T47D (cell line): ENCODE data around the gene ERC2.
"Not testable (repeated sequence)": the region's sequence is repeated elsewhere in the genome, so short reads cannot be mapped to it uniquely, and the experiment has no call there.

Experiments used
- DNase-seq, 2 experiments: peaks; one replicate each; pipeline versions ENCODE4 v3.0.0 to v3.0.0-alpha.2; 2011 to 2012; ENCODE audit warnings: low read depth in 1 of 2, low spot score in 1 of 2
- JUND ChIP-seq: IDR thresholded peaks from 2 replicates; pipeline ENCODE4 v1.6.1; 2012; ENCODE audit warnings: low read depth
- in situ Hi-C: cut with HindIII; loops from 2 replicates; pipeline ENCODE4 v1.10.0; 2016; ENCODE audit warnings: low sequenced_read_pairs, low pct_unique_long_range_greater_than_20kb

Gene ERC2

DNA sequence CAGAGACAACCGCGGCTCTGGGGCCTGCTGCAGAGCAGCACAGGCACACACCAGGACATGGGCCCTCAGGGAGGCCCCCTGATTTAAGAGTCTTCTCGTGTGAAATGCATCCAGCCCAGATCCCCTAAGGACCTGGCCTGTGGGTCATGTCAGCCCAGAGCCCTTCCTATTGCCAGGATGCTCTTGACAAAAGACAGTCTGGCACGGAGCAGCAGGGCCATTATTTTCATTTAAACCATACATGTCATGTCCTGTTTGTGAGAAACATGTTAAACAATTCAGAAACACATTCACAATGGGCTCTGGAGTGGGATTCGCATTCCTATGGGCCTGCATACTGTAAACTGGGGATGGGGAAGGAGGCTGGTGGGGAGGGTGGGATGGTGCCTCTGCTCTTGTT lies 613.8 kb downstream of the ERC2 start:
- in situ Hi-C loops, result no loop called here
- no peak for TF ChIP-seq JUND
- no peak for DNase-seq

DNA sequence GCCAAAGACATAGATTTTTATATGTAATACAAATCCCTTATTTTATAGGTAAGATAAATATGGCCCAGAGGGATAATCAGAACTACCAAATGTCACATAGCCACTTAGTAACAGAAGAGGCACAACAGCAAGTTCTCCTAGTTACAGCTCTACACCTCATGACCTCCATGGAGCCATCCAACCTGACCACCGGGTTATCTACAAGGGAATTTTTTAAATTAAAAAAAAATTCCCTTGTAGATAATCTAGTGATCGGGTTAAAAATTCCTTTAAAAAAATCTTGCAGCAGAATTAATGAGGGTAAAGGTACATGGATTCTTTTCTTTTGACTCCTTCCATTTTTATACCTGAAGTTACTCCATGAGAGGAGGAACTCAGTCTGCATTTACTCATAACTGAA lies 615.9 kb downstream of the ERC2 start:
- no peak for TF ChIP-seq JUND
- no peak for DNase-seq

DNA sequence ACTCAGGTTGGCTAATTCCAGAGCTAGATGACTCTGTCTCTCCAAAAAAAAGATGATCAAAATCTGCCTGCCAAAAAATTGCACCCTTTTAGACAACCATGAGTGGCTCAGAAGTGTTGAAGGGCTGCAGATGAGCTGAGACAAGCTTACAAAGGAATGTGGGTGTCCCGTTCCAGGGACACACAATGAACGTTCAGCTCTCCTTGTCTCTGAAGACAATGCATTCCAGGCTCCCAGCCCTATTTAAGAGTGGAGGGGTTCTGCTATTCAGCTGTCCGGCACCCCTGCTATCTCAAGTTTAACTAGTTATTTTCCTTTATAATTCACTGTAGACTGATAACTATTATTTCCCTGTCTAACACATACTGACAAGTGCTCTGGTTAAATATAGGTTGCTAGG lies 626.1 kb downstream of the ERC2 start:
- DNase-seq, result no peak
- in situ Hi-C loops, result no loop called here
- no peak for TF ChIP-seq JUND

More for the DNA sequence above, 615.9 kb downstream of the ERC2 start:
- in situ Hi-C loops, result no loop called here

DNA sequence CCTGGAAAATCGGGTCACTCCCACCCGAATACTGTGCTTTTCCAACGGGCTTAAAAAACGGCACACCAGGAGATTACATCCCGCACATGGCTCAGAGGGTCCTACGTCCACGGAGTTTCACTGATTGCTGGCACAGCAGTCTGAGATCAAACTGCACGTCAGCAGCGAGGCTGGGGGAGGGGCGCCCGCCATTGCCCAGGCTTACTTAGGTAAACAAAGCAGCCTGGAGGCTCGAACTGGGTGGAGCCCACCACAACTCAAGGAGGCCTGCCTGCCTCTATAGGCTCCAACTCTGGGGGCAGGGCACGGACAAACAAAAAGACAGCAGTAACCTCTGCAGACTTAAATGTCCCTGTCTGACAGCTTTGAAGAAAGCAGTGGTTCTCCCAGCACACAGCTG lies 636.4 kb downstream of the ERC2 start:
- in situ Hi-C loops, DNase-seq: not testable (repeated sequence)

DNA sequence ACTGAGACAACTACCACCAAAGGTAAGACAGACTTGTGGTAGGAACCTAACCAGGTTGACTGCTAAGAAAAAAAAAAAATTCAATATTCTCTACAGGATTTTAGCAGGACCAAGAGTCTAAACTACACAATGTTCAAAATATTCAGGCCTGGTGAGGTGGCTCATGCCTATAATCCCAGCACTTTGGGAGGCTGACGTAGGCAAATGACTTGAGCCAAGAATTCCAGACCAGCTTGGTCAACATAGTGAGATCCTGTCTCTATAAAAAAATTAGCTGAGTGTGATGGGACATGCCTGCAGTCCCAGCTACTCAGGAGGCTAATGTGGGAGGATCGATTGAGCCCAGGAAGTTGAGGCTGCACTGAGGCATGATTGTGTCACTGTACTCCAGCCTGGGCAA lies 639.6 kb downstream of the ERC2 start:
- TF ChIP-seq JUND, result no peak
- in situ Hi-C loops, result no loop called here
- peak in 1 of 2 experiments; percentile 24 for DNase-seq

DNA sequence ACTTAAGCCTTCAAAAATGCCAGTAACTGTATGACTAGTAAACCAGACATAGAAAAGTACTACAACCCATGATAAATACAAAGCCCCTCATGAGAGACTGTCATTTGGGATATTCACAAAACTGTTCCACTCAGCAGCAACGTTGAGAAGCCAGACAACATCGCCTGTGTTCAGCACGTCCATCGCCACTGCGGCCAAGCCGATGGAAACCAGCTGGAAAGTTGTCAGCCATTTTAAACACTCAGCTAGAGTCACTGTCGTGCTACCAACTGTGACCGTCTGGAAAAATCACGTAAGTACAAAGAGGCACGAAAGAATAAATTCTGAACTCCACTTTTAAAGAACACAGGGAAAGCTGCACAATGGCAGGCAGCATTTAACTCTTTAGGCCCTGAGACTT lies 640.5 kb downstream of the ERC2 start:
- no peak for TF ChIP-seq JUND
- in situ Hi-C loops, result no loop called here

DNA sequence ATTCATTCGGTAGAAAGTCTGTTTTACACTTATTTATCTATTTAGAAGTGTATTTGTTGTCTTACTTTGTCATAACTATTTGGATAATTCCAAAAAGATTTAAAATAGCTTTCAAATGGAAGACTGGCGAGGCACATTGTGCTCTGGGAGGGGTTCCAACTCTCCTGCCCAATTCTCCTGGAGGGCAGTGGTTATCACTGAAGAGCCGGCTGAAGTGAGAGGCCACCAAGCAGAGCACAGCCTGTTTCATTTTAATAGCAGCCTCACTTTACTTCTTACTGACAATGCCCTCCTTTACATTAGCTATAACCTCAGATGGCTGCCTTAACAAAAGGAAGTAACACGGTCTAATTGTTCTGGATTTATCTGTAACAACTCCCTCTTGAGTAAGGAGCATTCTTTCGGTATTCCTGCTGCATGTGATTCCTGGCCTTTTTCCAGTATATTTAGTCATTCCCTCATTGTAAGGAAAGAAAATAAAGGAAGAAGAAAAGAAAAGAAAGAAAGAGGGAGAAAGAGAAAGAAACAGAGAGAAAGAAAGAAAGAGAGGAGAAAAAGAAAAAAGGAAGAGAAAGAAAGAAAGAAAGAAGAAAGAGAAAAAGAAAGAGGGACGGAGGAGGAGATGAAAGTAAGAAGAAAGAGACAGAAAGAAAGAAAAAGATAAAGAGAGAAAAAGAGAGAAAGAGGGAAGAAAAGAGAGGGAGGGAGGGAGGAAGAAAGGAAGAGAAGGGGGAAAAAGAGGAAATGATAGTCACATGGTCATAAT lies 641.4 kb downstream of the ERC2 start:
- DNase-seq, result no peak
- no peak for TF ChIP-seq JUND
- in situ Hi-C loops, result no loop called here

More for the DNA sequence above, 640.5 kb downstream of the ERC2 start:
- DNase-seq, result no peak

DNA sequence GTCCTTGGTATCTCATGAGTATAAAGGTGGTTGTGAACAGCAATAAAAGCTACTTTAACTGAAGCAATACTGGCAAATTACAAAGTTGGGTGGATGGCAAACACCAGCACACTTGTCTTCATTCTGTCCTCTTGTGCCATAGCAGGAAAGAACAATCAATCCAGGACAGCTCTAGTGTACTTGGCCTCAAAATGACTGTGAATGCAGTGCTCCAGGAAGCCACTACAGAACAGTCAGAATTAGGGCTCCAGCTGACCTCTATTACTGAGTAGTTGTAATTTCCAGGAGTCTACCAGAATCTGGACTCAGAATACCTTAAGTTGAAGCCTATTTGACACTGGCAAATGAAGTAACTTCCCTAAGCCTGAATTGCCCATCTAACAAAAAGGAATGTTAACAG lies 642.2 kb downstream of the ERC2 start:
- in situ Hi-C loops, result no loop called here
- no peak for DNase-seq
- TF ChIP-seq JUND, result no peak

DNA sequence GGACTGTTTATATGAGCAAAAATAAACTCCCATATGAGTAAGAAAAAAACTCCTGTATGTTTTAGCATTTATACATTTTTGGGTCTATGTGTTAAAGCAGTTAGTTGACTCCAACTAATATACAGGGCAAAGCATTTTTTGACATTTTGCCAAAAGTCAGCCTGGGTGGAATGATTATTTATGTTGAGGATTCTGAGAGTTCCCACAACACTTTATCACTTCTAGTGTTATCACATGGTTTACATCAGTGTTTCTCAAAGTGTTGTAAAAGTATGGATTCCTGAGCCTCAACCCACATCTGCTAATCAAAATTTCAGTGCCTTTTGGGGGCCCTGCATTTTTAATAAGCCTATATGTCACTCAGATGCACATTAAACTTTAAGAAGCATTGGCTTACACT lies 643.9 kb downstream of the ERC2 start:
- TF ChIP-seq JUND, result no peak
- no peak for DNase-seq
- in situ Hi-C loops, result no loop called here

DNA sequence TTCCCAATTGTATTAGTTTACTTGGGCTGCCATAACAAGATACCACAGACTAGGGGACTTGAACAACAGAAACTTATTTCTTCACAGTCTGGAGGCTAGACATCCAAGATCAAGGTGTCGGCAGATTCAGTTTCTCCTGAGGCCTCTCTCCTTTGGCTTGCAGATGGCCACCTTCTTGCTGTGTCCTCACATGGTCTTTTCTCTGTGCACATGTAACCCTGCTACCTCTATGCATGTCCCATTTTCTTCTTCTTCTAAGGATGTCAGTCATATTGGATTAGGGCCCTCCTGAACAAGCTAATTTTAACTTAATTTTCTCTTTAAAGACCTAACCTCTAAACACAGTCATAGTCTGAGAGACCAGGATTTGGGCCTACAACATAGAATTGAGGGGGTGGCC lies 644.4 kb downstream of the ERC2 start:
- no peak for DNase-seq
- TF ChIP-seq JUND, result no peak
- in situ Hi-C loops, result no loop called here

DNA sequence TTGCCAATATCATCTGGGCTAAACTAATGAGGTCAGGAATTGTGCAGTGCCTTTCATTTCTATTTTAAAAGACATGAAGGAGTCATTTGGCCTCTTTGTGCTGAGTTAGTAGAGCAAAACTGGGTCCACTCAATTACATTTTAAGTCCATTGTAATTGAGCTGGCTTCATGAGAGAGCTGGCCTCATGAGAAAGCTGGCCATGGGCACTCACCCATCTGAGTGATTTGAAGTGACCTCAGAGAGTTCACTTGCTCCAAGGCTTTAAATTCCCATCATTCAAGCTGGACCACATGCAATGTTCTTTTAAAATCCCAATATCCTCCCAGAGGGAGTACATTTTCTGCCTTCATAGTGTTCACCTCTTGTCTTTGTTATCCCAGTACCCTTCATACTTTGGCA lies 645.3 kb downstream of the ERC2 start:
- DNase-seq, result no peak
- in situ Hi-C loops, result no loop called here
- TF ChIP-seq JUND, result no peak

DNA sequence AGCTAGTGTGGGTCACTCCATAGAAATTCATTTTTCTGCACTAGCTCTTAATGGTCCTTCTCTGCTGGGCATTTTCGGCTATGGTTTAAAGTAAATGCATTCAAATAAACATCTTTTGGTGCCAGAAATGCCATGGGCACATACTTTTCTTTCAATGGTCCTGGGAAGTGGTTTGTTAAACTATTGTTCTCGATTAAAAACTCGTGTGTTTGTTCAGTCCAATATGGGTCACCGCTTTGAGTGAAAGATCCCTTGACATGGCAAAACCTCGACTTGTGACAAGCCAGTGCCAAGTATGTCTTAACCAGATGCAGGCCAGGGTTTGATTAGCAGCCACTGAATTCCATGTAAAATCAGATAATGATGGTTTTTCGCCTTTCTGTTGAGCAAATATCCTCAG lies 649.3 kb downstream of the ERC2 start:
- DNase-seq, result peak in 1 of 2 experiments; percentile 47
- TF ChIP-seq JUND, result no peak
- in situ Hi-C loops, result no loop called here

DNA sequence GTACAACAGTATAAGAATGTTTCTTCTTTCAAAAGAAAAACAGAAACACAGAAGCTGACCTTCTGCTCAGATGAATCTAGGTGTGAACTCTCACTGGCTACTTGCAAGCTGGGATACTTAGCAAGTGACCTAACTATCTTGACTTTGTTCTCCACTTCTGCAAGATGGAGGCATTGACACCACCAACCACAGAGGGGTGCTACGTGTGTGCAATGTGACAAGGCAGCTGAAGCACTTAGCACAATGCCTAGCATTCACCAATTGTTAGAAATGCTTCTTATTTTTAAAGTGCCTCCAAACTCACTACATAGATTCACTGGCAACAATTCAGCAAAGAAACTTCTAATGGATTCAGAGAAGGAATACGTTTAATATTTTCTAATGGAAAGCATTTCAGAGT lies 649.8 kb downstream of the ERC2 start:
- no peak for TF ChIP-seq JUND

More for the DNA sequence above, 649.8 kb downstream of the ERC2 start:
- in situ Hi-C loops, result no loop called here
- DNase-seq, result no peak
